GF-D8 (cell line): ENCODE results near the gene PIK3CB.
"Not testable (repeated sequence)": the region's sequence is repeated elsewhere in the genome, so short reads cannot be mapped to it uniquely, and the experiment has no call there.

ENCODE experiments used
- DNase-seq: peaks from one replicate; lab custom pipeline; 2025; lab: John Stamatoyannopoulos, UW

Gene PIK3CB

DNA sequence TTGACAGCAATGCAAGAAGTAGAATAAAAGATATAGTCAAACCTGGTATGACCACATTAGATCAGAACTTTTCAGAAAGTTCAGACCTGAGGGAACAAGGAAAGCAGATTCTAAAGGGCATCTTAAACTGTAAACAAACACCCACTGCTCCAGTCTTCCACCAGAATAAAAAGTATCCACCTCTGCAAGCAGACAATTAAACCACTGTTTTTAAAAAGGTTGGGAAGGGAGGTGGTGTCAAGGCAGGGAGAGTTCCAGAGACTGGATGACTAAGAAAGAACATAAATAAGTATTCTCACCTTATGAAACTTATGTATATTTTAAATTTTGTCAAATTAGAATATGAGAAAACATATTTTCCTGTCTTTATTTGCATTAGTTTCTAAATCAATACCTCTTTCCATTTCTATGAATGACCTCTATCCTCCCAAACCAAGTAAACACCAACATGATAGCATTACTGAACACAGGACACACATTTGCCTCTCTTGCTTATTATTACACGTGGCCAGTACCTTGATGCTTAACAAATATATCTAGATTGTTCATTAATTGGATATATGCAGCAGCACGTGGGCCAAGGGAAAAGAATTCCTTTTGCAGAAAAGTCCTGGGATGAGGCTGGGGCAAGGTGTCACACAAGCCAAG, 31.6 kb downstream of the PIK3CB start:
- no peak for DNase-seq

DNA sequence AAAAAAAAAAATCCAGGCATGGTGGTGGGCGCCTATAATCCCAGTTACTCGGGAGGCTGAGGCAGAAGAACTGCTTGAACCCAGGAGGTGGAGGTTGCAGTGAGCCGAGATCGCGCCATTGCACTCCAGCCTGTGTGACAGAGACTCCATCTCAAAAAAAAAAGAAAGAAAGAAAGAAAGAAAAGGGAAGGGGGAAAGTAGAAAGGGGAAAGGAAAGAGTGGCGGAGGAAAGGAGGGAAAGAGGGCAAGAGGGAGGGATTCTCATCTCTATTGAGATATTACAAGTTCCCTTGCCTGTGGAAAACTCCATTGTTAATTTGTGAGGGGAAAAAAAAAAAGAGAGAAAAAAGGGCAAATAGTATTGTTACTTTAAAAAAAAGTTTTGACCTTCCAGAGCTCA, 32.5 kb downstream of the PIK3CB start:
- DNase-seq = not testable (repeated sequence)

DNA sequence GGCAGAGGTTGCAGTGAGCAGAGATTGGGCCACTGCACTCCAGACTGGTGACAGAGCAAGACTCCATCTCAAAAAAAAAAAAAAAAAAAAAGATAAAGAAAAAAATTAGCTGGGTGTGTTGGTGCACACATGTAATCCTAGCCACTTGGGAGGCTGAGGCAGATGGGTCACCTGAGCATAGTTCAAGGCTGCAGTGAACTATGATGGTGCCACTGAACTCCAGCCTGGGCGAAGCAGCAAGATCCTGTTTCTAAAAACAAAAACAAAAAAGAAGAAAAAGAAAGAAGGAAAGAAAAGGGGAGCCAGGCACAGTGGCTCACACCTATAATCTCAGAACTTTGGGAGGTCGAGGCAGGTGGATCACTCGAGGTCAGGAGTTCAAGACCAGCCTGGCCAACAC, 32.9 kb downstream of the PIK3CB start:
- DNase-seq = no peak

DNA sequence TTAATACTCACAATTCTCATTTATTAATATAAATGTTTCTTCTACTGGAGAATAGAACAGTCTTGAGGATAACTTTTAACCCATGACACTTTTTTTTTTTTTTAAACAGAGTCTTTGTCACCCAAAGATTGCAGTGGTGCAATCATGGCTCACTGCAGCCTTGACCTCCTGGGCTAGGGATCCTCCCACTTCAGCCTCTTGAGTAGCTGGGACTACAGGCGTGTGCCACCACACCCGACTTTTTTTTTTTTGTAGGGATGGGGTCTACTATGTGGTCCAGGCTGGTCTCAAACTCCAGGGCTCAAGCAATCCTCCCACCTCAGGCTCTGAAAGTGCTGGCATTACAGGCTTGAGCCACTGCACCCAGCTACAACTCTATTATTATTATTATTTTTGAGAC, 34.5 kb downstream of the PIK3CB start:
- no peak for DNase-seq

DNA sequence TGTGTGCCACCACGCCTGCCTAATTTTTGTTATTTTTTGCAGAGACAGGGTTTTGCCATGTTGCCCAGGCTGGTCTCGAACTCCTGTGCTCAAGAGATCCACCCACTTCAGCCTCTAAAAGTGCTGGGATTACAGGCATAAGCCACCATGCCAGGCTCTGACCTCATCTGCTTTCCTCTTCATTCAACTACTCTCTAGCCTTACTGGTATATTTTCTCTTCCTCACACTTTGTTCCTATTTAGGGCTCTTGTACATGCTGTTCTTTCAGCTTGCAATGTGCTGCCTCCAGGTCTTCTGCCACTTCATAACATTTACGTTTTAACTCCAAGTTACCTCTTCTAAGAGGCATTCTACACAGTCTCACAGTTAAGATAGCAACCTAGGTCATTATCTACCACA, 34.9 kb downstream of the PIK3CB start:
- DNase-seq = no peak

DNA sequence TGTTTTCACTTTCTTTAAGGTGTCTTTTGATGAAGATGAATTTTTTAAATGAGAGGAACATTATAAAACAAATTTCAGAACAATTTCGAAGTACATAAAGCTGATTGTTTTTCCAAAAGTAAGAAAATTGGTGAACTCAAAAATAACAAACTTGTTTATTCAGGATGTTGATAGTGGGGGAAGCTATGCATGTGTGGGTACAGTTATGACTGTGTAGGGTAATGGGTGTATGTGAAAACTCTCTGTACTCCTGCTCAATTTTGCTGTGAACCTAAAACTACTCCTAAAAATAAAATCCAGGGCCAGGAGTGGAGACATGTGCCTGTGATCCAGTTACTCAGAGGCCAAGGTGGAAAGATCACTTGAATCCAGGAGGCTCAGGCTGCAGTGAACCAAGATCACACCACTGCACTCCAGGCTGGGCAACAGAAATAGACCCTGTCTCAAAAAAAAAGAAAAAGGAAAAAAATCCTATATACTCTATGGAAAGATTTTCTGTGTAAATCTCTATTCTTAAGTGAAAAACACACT, 37.2 kb downstream of the PIK3CB start:
- DNase-seq = no peak

DNA sequence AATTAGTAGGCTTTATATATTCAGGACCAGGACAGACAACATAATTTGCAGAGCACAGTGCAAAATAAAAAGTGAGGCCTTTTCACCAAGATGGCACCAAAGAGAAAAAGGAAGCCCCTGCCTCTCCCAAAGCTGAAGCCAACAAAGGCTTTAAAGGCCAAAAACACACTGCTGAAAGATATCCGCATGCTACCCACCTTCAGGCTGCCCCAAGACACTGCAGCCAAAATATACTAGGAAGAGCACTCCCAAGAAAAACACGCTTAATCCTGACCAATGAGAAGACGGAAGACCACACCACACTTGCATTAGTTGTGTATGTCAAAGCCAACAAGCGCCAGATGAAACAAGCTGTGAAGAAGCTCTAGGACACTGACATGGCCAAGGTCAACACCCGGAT, 38.0 kb downstream of the PIK3CB start:
- no peak for DNase-seq

DNA sequence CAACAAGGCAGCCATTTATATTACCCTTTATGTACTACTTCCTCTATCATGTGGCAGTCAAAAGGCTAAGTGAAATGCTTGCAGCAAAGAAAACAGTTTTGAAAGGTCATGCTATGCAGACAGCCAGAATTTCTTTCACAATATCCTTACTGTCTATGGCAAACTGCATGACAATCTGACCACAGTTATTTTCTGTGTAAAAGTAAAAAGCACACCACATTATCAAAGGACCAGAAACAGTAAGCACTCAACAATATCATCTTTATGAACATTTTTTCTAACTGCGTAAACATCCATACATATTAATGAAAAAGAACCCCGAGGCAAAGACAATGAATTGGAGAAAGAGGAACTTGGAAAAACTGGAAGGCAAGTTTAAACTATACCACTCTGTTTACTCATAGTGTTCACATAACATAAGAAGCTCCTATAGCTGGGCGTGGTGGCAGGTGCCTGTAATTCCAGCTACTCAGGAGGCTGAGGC, 47.9 kb downstream of the PIK3CB start:
- peak; percentile 94 for DNase-seq

DNA sequence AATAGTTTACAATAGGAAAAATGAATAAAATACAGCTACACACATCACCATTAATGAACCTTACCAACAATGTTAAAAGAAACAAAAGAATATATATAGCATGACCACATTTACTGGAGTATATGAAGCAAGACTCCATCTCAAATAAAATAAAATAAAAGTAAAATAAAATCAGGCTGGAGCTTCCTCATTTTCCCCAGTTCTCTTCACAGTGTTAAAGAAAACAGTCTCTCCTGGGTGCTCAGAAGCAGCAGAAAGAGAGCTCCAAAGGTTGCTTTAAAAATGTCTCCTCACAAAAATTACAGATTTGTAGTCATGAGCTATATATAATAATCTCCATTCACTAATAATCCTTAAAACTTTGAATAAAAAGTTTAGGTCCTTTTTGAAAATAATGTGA, 48.8 kb downstream of the PIK3CB start:
- no peak for DNase-seq

DNA sequence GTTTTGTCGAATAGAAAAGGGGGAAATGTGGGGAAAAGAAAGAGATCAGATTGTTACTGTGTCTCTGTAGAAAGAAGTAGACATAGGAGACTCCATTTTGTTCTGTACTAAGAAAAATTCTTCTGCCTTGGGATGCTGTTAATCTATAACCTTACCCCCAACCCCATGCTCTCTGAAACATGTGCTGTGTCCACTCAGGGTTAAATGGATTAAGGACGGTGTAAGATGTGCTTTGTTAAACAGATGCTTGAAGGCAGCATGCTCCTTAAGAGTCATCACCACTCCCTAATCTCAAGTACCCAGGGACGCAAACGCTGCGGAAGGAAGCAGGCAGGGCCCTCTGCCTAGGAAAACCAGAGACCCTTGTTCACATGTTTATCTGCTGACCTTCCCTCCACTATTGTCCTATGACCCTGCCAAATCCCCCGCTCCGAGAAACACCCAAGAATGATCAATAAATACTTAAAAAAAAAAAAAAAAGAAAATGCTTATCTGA, 49.3 kb downstream of the PIK3CB start:
- DNase-seq = not testable (repeated sequence)

DNA sequence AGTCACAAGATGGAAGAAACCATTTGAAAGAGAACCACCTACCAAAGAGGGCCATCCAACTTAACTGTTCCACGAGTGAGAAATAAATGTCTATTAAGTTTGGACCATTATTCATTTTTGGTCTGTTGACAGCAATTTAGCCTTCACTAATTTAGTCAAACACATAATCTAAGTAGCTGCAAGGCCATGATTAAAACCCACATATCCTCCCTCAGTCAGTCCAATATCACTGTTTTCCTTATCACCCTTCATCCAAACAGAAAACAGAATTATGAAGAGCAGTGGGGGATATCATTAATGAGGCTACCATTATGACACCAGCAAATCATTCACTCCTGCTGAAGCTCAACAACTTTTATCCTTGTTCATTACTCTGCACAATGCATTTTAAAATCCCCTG, 52.0 kb downstream of the PIK3CB start:
- no peak for DNase-seq

DNA sequence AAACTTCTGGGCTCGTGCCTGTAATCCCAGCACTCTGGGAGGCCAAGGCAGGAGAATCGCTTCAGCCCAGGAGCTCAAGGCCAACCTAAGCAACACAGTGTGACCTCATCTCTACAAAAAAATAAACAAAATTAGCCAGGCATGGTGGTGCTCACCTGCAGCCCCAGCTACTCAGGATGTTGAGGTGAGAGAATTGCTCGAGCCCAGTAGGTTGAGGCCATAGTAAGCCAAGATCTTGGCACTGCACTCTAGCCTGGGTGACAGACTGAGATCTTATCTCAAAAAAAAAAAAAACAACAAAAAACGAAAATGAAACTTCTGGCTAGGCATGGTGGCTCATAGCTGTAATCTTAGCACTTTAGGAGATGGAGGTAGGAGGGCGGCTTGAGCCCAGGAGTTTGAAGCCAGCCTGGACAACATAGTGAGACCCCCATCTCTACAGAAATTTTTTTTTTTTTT, 53.7 kb downstream of the PIK3CB start:
- no peak for DNase-seq

DNA sequence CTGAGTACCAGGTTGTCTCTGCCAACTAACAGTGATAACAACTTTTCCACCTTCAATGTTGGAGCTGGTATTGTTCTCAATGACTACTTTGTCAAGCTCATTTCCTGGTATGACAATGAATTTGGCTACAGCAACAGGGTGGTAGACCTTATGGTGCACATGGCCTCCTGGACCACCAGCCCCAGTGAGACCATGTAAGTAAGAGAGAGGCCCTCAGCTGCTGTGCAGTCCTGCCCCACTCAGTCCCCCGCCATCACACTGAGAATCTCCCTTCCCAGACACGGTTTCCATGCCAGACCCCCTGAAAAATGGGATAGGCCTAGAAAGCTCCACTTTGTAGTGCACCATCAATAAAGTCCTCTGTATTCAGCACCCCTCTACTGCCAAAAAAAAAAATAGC, 56.1 kb downstream of the PIK3CB start:
- DNase-seq = no peak

DNA sequence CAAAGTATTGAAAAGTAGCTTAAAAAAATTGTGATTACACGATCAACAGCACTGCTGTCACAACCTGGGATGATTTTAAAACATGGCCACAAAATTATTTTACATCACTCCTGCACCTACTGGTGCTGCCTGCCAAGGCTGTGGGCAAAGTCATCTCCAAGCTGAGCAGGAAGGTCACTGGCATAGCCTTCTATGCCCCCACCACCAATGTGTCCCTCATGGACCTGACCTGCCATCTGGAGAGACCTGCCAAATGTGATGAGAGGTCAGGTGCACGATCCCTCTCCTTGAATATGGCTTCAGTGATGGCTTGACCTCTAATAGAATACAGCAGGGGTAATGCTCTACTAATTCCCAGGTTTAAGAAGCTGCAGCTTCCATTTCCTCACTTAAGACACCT, 57.8 kb downstream of the PIK3CB start:
- no peak for DNase-seq

DNA sequence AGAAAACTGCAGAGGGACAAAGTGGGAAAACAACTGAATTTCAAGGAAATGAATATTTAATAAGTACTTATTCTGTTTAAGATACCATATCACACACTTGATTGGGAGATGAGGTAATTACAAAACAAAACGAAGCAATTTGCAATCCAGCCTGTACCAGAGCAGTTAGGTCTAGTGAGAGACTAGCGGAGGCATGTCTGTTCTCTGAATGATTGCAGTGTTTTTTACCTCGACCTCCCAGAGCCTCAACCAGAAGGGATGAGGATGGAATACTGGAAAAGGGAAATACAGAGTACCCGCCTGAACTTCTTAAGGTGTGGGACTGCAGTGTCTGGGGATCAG, 59.5 kb downstream of the PIK3CB start:
- no peak for DNase-seq

DNA sequence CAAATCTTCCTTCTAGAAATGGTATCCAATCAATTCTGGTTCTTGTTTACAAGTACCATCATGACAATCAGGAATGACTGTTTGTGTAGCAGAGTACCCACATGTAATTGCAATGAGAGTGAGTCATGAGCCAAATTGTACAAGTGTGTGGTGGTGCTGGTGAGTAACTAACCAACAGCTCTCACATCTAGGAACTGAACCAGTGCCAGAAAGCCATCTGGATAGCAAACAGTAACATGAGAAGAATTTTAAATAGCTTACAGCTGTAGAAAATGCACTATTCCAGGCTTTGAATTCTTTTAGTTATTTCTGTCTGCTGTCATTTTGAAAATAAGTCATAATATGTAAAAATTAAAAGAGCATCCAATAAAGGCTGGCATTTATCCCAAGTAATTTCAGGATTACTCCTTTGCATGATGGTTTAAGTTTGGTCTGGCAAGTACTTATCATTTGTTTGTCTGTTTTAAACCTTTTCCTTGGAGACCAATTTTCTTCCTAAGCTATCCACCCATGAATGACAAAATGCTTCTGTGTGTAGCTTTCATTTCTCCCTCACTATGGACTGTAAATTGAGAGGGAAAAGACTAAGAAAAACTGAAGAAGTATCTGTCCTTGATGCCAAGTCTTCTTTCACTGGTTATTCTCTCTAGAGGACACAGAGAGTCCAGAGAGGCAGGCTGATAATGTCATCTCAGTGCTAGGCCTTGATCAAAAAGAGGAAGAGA, 60.0 kb downstream of the PIK3CB start:
- DNase-seq = no peak

DNA sequence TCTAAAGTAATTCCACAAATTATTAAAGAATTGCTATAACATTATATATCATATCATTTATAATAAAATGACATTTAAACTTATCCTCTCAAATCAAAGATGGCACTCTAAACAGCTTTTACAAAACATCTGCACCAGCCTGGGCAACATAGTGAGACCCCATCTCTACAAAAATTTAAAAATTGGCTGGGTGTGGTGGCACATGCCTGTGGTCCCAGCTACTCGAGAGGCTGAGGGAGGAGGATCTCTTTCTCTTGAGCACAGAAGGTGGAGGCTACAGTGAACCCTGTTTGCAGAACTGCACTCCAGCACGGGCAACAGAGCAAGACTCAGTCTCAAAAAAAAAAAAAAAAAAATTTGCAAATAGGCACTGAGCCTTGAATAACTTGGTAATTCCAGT, 63.1 kb downstream of the PIK3CB start:
- no peak for DNase-seq

DNA sequence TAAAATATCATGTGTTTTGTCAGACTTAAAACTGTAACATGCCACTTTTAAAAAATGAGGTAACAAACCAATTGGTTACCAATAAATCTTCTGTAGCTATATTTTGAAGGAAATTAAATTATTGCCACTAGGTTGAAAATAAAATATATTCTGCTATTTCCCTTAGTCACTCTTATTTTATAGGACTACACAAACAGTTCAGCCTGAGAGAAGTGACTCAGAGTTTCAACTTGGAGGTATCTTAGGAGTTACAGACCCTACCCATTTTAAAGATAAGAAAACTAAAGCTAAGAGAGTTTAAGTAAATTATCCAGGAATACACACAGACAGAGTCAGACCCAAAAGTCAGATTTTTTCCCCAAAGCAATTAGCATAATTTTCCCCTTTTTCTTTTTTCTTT, 65.1 kb downstream of the PIK3CB start:
- no peak for DNase-seq

DNA sequence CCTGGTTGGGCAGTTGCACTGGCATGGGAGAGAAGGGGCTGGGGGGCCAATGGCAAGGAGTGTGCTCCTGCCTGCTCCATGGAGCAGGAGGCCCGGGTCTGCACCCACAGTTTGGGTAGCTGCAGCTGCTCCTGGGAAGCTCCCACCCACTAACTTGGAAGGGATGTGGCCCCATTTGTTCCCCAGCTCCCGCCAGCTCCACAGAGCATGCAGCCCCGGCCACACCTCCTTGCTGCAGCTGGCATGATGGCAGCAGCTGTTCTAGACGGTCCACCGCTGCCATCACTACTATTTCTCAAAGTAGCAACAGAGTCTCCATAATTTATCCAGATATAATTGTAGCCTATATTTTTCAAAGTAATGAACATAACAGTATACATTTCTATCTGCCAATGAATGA, 65.8 kb downstream of the PIK3CB start:
- DNase-seq = no peak

DNA sequence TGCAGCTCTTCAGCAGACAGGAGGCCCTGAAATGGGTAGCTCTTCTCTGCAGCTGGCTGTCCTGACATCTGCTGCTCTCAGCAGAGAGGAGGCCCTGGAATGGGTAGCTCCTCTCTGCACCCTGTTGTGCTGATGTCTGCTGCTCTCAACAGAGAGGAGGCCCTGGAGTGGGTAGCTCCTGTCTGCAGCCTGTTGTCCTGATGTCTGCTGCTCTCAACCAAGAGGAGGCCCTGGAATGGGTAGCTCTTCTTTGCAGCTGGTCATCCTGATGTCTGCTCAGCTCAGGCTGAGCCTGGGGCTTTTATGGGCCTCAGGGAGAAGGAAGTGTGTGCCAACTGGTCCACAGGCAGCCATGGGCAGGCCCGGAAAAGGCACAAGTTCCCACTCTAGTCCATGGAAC, 66.6 kb downstream of the PIK3CB start:
- DNase-seq = no peak

DNA sequence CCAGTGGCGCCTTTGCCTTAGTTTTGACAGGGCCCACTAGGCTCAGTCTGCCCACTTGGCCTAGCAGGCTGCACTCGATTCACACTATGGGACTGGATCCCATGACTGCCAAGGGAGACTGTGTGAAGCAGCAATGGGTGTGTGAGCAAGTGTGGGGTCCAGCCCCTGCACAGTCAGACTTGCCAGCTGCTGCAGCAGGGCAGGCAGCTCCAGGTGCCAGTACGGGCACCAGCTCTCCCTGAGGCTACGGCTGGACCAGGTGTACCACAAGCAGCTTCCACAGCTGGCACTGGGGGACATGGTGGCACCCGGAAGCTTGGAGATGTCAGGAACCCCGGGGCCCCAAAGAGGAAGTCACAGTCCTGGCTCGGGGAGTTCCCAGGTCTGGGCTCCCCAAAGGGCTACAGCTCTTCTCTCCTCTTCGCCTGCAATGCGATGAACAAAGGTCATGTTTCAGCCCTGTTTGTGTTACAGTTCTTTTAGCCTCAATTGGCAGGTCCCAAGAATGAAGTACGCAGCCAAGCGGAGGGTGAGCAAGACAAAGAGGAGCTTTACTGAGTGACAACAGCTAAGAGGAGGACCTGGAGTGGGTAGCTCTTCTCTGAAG, 67.1 kb downstream of the PIK3CB start:
- no peak for DNase-seq

DNA sequence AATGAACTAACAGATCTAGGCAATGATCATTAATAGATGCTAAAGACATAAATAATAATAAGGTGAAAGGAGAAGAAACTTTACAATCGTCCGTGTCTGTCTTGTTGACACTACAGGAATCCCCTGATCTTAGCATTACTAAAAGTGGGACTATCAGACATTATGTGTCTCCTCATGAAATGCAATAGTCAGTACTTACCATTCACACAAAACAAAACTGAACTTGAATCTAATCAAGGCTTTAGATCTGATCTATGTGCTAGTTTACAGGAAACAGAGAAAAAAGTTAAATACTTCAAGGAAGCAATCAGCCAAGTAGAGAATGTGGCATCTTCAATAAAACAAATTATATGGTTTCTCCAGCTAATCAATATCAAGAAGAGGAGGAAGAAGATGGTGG, 73.7 kb downstream of the PIK3CB start:
- DNase-seq = no peak

DNA sequence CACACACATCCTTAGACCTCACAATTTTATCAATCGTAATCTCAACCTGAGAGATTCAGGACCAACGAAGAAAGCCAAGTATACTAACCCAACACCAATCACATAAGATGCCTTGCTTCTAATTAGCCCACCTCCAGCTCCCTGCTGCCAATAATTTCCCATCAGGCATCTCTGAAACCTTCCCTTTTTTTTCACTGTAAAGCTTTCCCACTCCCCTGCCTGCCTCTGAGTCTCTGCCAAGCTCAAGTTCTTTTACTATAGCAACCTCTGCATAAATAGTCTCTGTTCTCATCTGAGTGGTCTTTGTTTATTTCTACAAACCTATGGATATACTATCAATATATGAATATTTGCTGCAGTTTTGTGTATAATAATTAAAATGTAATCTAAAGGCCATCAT, 86.5 kb downstream of the PIK3CB start:
- no peak for DNase-seq
